Spinal cord (tissue), 10 donors: ENCODE data around the gene XPR1. TPM values are rescaled to one million over a fixed set of nuclear protein-coding genes. Genes with fewer than 3 reads are reported as not detected.

ENCODE experiments used
- DNase-seq, 6 donors: peaks; one replicate each; pipeline versions ENCODE4 v3.0.0 to v3.0.0-alpha.2; 2013 to 2015; ENCODE audit warnings: low spot score in 6 of 6, low read depth in 4 of 6
- H3K27ac ChIP-seq: one replicate; pipeline ENCODE4 v1.5.1; 2013; ENCODE audit warnings: low read depth, low read length, control low read depth
- H3K27me3 ChIP-seq: one replicate; pipeline ENCODE4 v1.6.1; 2013; ENCODE audit warnings: low read length; ENCODE audit not compliant: control insufficient read depth, insufficient read depth
- H3K36me3 ChIP-seq: one replicate; pipeline ENCODE4 v1.6.1; 2013; ENCODE audit warnings: low read length; ENCODE audit not compliant: control insufficient read depth, insufficient read depth
- H3K4me1 ChIP-seq: one replicate; pipeline ENCODE4 v1.6.1; 2013; ENCODE audit warnings: low read length; ENCODE audit not compliant: control insufficient read depth, insufficient read depth
- H3K4me3 ChIP-seq: one replicate; pipeline ENCODE4 v1.5.1; 2013; ENCODE audit warnings: low read depth, low read length, control low read depth
- H3K9me3 ChIP-seq: one replicate; pipeline ENCODE4 v1.6.1; 2013; ENCODE audit warnings: low read length; ENCODE audit not compliant: control insufficient read depth, insufficient read depth
- WGBS: methylation state at CpG from one replicate; pipeline ENCODE4 v1.1.5; 2013; ENCODE audit warnings: missing lambda C conversion rate; ENCODE audit not compliant: insufficient coverage; 5-methylcytosine and 5-hydroxymethylcytosine counted together
- polyA plus RNA-seq, 2 donors: library from polyadenylated mRNA; unstranded; fragments of 120-200 nt; gene quantifications; one replicate each; pipeline ENCODE4 v1.2.1, GENCODE V29; 2013; ENCODE audit not compliant: insufficient read length in 2 of 2
- total RNA-seq, 2 donors: library from RNA; depleted of rRNA in 1 of 2; stranded (reverse); fragments of 120-200 nt in 1 of 2; fragments of >200 nt in 1 of 2; gene quantifications; one replicate each; pipeline versions ENCODE4 v1.2.3 to v1.2.4, GENCODE V29; 2013 to 2014
- donor health status: healthy.

Gene XPR1
- total and polyA plus RNA-seq, 4 donors: 38.0 to 110 (median 69.8) TPM

DNA sequence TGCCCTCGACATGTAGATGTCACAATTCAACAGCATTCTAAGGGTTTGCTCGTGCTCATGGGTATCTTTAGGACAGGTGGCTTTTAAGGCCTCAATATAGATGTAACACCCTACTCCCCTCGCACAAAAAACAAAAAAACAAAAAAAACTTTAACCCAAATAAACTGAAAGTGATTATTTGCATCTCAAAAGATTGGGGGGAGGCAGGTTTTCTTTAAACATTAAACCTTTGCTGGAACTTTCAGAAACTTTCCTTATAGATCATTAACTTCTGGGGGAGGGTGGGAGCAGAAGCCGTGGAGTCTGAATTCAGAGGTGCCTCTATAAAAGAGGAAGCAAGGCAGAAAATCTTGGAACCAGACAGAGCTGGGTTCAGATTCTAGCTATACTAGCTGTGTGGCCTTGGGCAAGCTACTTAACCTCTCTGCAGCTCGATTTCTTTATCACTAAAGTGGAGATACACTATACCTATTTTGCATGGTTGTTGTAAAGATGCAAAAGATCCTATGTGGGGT lies 277.7 kb downstream of the XPR1 start:
- H3K27me3 ChIP-seq: peaks cover 9% of the 10 kb centered on the region
- no peak overlapping the region for H3K27ac ChIP-seq
- WGBS: no CpG with 5 or more reads among the region's 5 CpGs
- DNase-seq: no peak
- H3K4me1 ChIP-seq: peaks cover 16% of the 10 kb centered on the region
- no peaks in the 10 kb centered on the region for H3K36me3 ChIP-seq
- no peaks in the 10 kb centered on the region for H3K9me3 ChIP-seq
- H3K4me3 ChIP-seq: no peak overlapping the region

DNA sequence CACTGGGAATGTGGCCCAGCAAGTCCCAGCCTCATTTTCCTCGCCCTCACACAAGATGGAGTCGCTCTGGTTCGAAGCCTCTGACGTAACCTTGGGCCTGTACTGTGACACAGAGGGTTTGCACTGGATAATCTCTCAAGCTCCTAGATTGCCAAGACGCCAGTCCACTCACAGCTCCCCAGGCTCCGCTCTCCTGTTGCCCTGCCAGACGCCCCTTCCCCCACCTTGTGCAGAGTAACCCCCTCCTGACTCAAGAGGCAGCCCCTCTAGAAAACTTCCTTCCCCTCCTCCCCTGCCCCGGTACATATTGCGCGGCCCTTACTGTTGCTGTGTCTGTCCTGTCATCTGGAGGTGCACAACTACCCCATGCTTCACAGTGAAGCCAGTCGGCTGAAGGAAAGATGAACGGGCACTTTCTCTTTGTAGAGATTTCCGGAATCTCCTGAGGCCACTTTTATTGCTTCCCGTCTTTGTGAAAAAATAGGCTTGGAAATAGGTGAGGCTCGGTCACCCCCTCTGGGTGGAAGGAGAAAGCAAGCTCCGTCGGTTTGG lies 279.9 kb downstream of the XPR1 start:
- Histone ChIP-seq H3K36me3 (peaks cover 8% of the 10 kb centered on the region), H3K27ac (peak overlapping the region; percentile 67), H3K27me3 (peaks cover 9% of the 10 kb centered on the region), H3K4me3 (peak overlapping the region; percentile 56), H3K9me3 (no peaks in the 10 kb centered on the region), H3K4me1 (peaks cover 16% of the 10 kb centered on the region)
- WGBS: 35% methylated on average over 17 of the region's 17 CpGs
- DNase-seq: peak in 2 of 6 donors; percentile 39 to 53

DNA sequence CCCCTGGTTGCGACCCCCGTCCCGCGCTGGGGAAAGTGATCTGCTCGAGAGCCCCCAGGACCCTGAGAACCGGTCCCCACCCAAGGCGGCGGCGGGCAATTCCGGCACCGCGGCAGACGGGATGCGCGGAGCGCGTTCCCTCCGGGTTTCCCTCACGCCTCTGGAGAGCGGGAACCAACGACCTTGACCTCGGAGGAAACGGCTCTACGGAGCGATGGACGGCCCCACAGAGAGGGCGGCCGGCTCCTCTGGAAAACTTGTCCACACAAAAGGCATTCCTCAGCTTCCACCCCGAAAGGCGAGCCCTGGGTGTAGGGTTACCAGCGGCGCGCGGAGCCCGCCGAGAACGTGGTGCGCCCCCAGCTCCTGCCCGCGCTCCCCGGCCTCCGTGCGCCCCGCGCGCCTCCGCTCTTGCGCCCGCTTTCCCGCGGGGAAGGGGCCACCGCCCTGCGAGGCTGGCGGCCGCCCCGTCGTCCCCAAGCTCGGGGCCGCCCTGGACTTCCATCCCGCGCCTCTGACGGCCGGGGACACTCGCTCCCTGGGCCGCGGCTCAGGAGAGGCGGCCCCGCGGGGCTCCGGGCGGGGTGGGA lies 280.5 kb downstream of the XPR1 start:
- no peaks in the 10 kb centered on the region for H3K9me3 ChIP-seq
- under 1% methylated on average over 71 of the region's 71 CpGs for WGBS
- peak in 2 of 6 donors; percentile 36 to 66 for DNase-seq
- H3K27me3 ChIP-seq: peaks cover 9% of the 10 kb centered on the region
- H3K36me3 ChIP-seq: peaks cover 13% of the 10 kb centered on the region
- H3K4me3 ChIP-seq: peak overlapping the region; percentile 56
- H3K4me1 ChIP-seq: peaks cover 16% of the 10 kb centered on the region
- H3K27ac ChIP-seq: peak overlapping the region; percentile 67

DNA sequence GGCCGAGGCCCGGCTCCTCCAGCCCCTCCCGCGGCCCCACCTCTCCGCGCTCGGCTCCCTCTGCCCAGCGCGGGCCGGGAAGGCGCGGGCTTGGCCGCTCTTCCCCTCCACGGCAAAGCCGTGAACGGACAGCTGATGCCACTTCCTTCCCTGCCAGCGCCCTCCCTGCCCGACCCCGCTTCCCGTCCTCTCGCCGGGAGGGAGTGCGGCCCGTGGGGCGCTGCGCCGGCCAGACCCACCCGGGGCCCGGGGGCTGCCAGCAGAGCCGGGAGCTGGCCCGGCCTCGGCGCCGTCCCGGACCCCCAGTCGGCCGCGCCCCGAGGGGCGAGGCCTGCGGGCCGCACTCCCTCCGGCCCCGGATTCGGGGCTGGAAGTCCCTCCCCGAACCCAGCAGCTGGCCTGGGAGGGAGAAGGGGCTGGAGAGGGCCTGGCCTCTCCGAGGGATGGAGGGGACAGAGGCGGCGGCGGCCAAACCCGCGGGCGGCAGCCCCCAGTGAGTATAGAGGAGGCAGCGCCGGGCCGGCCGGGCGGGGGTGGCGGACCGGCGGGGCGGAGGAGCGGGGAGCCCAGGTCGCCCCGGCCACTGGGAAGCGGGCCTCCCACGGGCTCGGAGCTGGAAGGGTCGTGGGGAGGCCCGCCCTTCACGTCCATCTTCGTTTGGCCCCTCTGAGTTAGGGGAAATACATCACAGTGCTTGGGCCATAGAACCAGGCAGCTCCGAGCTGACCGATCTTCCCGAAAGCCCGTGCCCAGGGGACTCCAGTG lies 281.2 kb downstream of the XPR1 start, which contains the start of gene KIAA1614:
KIAA1614 (plus strand) TSS at position 97 of the 765 bp plus-strand sequence; CDS start at position 444, 347 bp downstream.
- WGBS: 3% methylated on average over 76 of the region's 76 CpGs
- no peaks in the 10 kb centered on the region for H3K9me3 ChIP-seq
- H3K27ac ChIP-seq: peak within 1 kb of the TSS; percentile 67
- peak in 2 of 6 donors; percentile 48 to 75 for DNase-seq
- peaks cover 9% of the 10 kb centered on the region for H3K27me3 ChIP-seq
- peak within 1 kb of the TSS; percentile 56 for H3K4me3 ChIP-seq
- H3K4me1 ChIP-seq: peaks cover 16% of the 10 kb centered on the region
- H3K36me3 ChIP-seq: peaks cover 20% of the 10 kb centered on the region

DNA sequence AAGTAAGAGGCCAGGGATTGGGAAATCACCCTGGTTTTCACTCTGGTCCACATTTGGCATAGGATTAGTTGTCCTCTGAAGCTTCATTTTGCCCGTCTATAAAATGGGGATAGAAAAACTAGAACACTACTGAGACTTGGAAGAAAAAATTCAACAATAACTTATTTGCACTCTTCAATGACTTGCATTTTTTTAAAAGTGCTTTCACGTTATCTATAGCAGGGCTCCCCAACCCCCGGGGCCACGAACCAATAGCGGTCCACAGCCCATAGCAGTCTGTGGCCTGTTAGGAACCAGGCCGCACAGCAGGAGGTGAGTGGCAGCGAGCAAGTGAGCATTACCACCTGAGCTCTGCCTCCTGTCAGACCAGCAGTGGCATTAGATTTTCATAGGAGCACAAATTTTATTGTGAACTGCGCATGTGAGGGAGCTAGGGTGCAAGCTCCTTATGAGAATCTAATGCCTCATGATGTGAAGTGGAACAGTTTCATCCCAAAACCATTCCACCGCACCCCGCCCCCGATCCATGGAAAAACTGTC lies 283.7 kb downstream of the XPR1 start:
- Histone ChIP-seq H3K4me1 (peaks cover 16% of the 10 kb centered on the region), H3K9me3 (no peaks in the 10 kb centered on the region), H3K27ac (no peak overlapping the region), H3K27me3 (peaks cover 9% of the 10 kb centered on the region), H3K36me3 (peaks cover 26% of the 10 kb centered on the region), H3K4me3 (no peak overlapping the region)
- 92% methylated on average over 6 of the region's 11 CpGs for WGBS
- DNase-seq: no peak

DNA sequence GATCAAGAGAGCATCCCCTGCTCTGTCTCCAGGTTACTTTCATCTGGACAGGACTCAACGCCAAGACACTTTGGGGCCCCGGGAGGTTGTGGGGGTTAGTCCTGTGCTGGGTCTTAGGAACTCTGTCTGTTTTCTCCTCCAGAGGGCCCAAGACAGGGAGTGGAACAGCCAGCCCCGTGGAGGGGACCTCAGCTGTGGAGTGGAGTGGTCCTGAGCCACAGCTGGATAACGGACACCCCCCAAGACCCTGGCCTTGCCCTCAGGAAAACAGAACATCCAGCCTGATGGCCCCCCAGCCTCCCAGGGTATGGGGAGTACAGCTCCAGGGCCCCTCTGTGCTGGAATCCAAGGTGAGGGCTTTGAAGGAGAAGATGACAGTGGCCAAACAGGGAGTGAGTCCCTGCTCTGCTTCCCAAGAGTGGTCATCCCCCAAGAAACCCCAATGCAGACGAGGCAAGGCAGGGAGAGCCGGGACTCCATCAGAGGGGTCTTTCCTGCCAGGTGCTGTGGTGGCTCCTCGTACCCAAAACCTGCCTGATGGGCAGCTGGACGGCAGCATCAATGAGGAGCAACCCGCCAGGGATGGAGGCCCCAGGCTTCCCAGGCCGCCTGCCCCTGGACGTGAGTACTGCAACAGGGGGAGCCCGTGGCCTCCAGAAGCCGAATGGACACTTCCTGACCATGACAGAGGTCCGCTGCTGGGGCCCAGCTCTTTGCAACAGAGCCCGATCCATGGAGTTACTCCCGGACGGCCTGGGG lies 284.4 kb downstream of the XPR1 start:
- H3K4me1 ChIP-seq: peaks cover 16% of the 10 kb centered on the region
- peaks cover 26% of the 10 kb centered on the region for H3K36me3 ChIP-seq
- no peak overlapping the region for H3K4me3 ChIP-seq
- peaks cover 9% of the 10 kb centered on the region for H3K27me3 ChIP-seq
- WGBS: 94% methylated on average over 16 of the region's 17 CpGs
- H3K9me3 ChIP-seq: no peaks in the 10 kb centered on the region
- no peak for DNase-seq
- no peak overlapping the region for H3K27ac ChIP-seq

DNA sequence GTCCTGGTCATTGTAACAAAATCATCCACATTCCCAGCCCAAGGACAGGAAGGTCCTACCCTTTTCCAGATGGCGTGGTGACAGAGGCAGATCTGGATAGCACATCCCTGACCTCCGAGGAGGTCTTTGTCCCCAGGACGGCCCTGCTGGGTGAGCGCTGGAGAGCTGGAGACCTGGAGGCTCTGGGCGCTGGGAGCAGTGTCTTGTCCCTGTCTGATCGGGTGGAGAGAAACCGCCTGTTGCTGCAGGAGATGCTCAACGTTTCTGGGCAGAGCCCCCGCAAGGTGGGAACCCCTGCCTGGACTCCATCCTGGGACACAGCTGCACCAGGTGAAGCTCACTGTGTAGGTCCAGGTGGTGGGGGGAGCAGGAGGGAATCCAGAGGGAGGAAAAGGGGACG lies 284.9 kb downstream of the XPR1 start:
- H3K27ac ChIP-seq: no peak overlapping the region
- no peak for DNase-seq
- no peaks in the 10 kb centered on the region for H3K9me3 ChIP-seq
- WGBS: 87% methylated on average over 9 of the region's 10 CpGs
- H3K36me3 ChIP-seq: peaks cover 26% of the 10 kb centered on the region
- H3K4me3 ChIP-seq: no peak overlapping the region
- peaks cover 13% of the 10 kb centered on the region for H3K4me1 ChIP-seq
- H3K27me3 ChIP-seq: peaks cover 6% of the 10 kb centered on the region

DNA sequence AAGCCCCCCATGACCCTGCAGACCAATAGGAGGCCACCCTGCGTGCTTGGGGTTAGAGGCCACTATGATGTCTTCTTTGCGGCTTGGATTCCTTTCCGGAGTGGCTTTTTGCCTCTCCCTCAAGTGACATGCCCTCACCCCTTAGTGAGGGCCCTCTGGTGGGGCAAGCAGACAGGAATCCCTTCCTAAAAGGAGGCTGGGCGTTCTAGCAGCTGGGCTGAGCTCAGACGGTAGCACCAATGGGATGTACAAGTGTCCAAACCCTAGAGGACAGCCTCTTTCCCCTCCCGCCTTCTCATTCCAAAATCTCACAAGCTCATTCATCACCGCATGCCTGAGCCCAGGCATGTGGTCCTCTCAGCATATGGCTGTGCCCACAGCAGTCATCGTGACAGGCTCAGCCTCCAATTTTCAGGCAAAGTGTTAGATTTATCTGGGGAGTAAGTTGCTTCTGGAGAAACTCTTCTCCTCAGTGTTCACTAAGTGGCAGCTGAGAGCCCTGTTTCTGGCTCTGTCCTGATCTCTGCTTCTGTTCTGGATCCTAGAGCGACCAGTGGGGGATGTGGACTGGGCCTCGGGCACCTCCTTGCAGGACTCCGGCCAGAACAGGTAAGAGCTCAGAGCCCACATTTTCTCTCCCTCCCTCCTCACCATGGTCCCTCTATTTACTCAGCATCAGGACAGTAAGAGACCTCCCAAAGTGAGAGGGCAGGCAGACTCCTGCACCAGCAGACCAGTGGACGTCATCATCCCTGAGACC lies 285.7 kb downstream of the XPR1 start:
- H3K4me1 ChIP-seq: peaks cover 7% of the 10 kb centered on the region
- H3K27ac ChIP-seq: no peak overlapping the region
- no peak for DNase-seq
- 75% methylated on average over 7 of the region's 12 CpGs for WGBS
- no peaks in the 10 kb centered on the region for H3K9me3 ChIP-seq
- no peaks in the 10 kb centered on the region for H3K27me3 ChIP-seq
- peaks cover 26% of the 10 kb centered on the region for H3K36me3 ChIP-seq
- no peak overlapping the region for H3K4me3 ChIP-seq
